HCT116 (cell line): Measurements from ENCODE around the gene C5orf58. TPM values are rescaled to one million over a fixed set of nuclear protein-coding genes. Genes with fewer than 3 reads are reported as not detected.

Experiments used
- ATAC-seq: fragments of 200-7000 bp; cut with Tn5 transposase; 2 replicates; pipeline ENCODE4 v1.9.1; 2020; ENCODE audit warnings: mild to moderate bottlenecking, moderate library complexity
- BruUV-seq: library from RNA; stranded (reverse); fragments of 400-500 nt; replicated peaks from 2 replicates; lab custom pipeline; 2021; lab: Mats Ljungman, UMichigan
- CTCF ChIA-PET: fragments of 300-600 bp; sonication (Branson Sonifier 250); formaldehyde crosslinking; loops from one replicate; lab custom pipeline; 2021; ENCODE audit warnings: antibody characterized with exemption; lab: Charles Lee
- POLR2A ChIA-PET: fragments of 300-600, 350-600 bp; sonication (Branson Sonifier 250); formaldehyde crosslinking; loops from one replicate; lab custom pipeline; 2021; ENCODE audit warnings: antibody characterized with exemption; lab: Charles Lee
- RAD21 ChIA-PET, 2 experiments: fragments of 300-600 bp; sonication (Branson Sonifier 250); formaldehyde crosslinking; loops; one replicate each; lab custom pipeline; 2023; ENCODE audit warnings: low total read pairs in 2 of 2; ENCODE audit not compliant: uncharacterized antibody in 2 of 2, unreplicated experiment in 2 of 2, low non-redundant PET in 1 of 2; lab: Charles Lee
- DNase-seq: peaks from one replicate; pipeline ENCODE4 v3.0.0-alpha.2; 2010; ENCODE audit warnings: low read depth, low spot score
- H2AFZ ChIP-seq: fragments of 200-600 bp; shearing (Covaris generic), sonication (generic); 2 replicates; pipeline ENCODE4 v1.6.1; 2017; ENCODE audit warnings: low read depth, mixed run types, mixed read lengths, antibody characterized with exemption, low read length; ENCODE audit not compliant: poor library complexity, severe bottlenecking
- H3K27ac ChIP-seq: 2 replicates; pipeline ENCODE4 v1.5.1; 2012; ENCODE audit warnings: low read depth, low read length
- H3K27me3 ChIP-seq: fragments of 200-600 bp; sonication (generic); 2 replicates; pipeline ENCODE4 v1.6.1; 2016; ENCODE audit warnings: mixed run types, low read length, mixed read lengths; ENCODE audit not compliant: insufficient read depth
- H3K36me3 ChIP-seq, 2 experiments: fragments of 200-500 bp in 1 of 2; fragments of 200-600 bp in 1 of 2; sonication (Bioruptor generic) in 1 of 2; sonication (generic) in 1 of 2; 2 replicates each; pipeline versions ENCODE4 v1.5.1 to v1.6.1; 2014 to 2016; ENCODE audit warnings: low read length in 2 of 2, inconsistent platforms in 1 of 2, mixed read lengths in 1 of 2, mixed run types in 1 of 2; ENCODE audit not compliant: insufficient read depth in 2 of 2, control insufficient read depth in 1 of 2
- H3K4me1 ChIP-seq, 2 experiments: fragments of 200-600 bp in 1 of 2; sonication (generic) in 1 of 2; 2 replicates each; pipeline versions ENCODE4 v1.5.1 to v1.6.1; 2012 to 2017; ENCODE audit warnings: low read length in 2 of 2, inconsistent platforms in 1 of 2, mild to moderate bottlenecking in 1 of 2, mixed read lengths in 1 of 2, mixed run types in 1 of 2, moderate library complexity in 1 of 2; ENCODE audit not compliant: insufficient read depth in 2 of 2, control insufficient read depth in 1 of 2
- H3K4me2 ChIP-seq: fragments of 200-600 bp; sonication (generic); 2 replicates; pipeline ENCODE4 v1.6.1; 2017; ENCODE audit warnings: mixed run types, low read length, mixed read lengths
- H3K4me3 ChIP-seq, 2 experiments: fragments of 200-600 bp in 1 of 2; sonication (generic) in 1 of 2; replicated peaks in 1 of 2; 2 replicates each; pipeline ENCODE4 v1.5.1; 2011 to 2016; ENCODE audit warnings: low read length in 2 of 2, control low read depth in 1 of 2, low read depth in 1 of 2, mild to moderate bottlenecking in 1 of 2, mixed read lengths in 1 of 2, mixed run types in 1 of 2
- H3K79me2 ChIP-seq: fragments of 200-600 bp; sonication (generic); 2 replicates; pipeline ENCODE4 v1.6.1; 2017; ENCODE audit warnings: mild to moderate bottlenecking, mixed run types, low read length, moderate library complexity, mixed read lengths; ENCODE audit not compliant: insufficient read depth
- H3K9ac ChIP-seq: fragments of 200-600 bp; sonication (generic); 2 replicates; pipeline ENCODE4 v1.6.1; 2016; ENCODE audit warnings: low read length, mixed read lengths
- H3K9me2 ChIP-seq: fragments of 200-600 bp; sonication (generic), shearing (Covaris generic); 2 replicates; pipeline ENCODE4 v1.6.1; 2017; ENCODE audit warnings: mixed run types, mild to moderate bottlenecking, moderate library complexity; ENCODE audit not compliant: insufficient read depth
- H3K9me3 ChIP-seq, 2 experiments: fragments of 200-500 bp in 1 of 2; fragments of 200-600 bp in 1 of 2; sonication (Bioruptor generic) in 1 of 2; sonication (generic) in 1 of 2; 2 replicates each; pipeline ENCODE4 v1.6.1; 2014 to 2017; ENCODE audit warnings: low read length in 2 of 2, mixed read lengths in 2 of 2, inconsistent platforms in 1 of 2, low read depth in 1 of 2, mild to moderate bottlenecking in 1 of 2, mixed run types in 1 of 2, moderate library complexity in 1 of 2; ENCODE audit not compliant: control insufficient read depth in 1 of 2, insufficient read depth in 1 of 2
- H4K20me1 ChIP-seq: fragments of 200-600 bp; sonication (generic), shearing (Covaris generic); 2 replicates; pipeline ENCODE4 v1.6.1; 2017; ENCODE audit warnings: mixed run types, mild to moderate bottlenecking, moderate library complexity; ENCODE audit not compliant: insufficient read depth
- CEBPB ChIP-seq: IDR thresholded peaks from 2 replicates; pipeline ENCODE4 v1.6.1; 2012; ENCODE audit warnings: low read depth
- ELF1 ChIP-seq: IDR thresholded peaks from 2 replicates; pipeline ENCODE4 v1.6.1; 2012; ENCODE audit warnings: low read depth, borderline replicate concordance
- EZH2 ChIP-seq: fragments of 200-600 bp; sonication (generic); IDR thresholded peaks from 2 replicates; pipeline ENCODE4 v1.6.1; 2017; ENCODE audit warnings: antibody characterized with exemption, mixed run types
- SIN3A ChIP-seq: IDR thresholded peaks from 2 replicates; pipeline ENCODE4 v1.6.1; 2012; ENCODE audit warnings: low read depth
- ZFX ChIP-seq: fragments of 450-650 bp; IDR thresholded peaks from 2 replicates; pipeline ENCODE4 v1.6.1; 2017
- intact Hi-C: fragments of 100-400 bp; cut with micrococcal nuclease; formaldehyde crosslinking; loops from 2 replicates; pipeline ENCODE4 v1.10.0; 2022
- total RNA-seq: library from RNA; stranded (reverse); gene quantifications from one replicate; pipeline ENCODE4 v1.2.1, GENCODE V29; 2021; ENCODE audit not compliant: unreplicated experiment

C5orf58 gene
- total RNA-seq, 1 experiment from 2014 or later: not detected

DNA sequence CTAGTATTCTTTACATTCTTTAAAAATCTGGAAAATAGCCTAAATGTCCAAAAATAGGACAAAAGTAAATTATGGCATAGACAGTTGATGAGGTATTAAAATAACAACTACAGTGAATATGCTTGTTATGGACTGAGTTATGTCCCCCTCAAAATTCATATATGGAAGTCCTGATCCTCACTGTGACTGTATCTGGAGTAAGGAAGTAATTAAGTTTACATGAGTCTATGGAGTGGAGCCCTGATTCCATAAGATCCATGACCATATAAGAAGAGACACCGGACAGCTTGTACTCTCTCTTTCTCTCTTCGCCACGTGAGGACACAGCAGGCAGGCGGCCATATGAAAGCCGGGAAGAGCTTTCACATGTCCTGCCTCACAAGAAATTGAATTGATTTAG, 28.6 kb upstream of the C5orf58 start:
- CTCF ChIA-PET: no interaction called here
- POLR2A ChIA-PET: no interaction called here
- RAD21 ChIA-PET: no interaction called here

DNA sequence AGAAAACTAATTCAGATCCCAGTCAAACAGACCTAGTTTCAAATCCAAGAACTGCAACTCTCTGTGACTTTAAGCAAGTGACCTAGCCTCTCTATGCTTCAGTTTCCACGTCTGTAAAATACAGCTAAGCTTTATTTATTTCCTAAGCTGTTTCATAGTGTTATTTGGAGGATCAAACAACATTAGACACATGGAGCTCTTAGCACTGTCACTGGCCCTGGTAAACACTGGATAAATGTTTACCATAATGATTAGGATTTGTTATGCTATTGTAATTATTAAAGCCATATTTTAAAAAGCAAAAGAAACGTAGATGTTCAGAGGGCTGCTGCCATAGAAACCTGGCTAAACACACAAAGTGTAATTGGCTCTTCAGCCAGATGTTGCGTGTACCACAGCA, 26.6 kb upstream of the C5orf58 start:
- H3K27ac ChIP-seq: no peak overlapping the region
- H3K36me3 ChIP-seq: no peaks in the 10 kb centered on the region
- ChIA-PET CTCF (interaction anchor here (0.9 kb wide), 1 partner anchor 22 kb away, joined by 3 read pairs; no protein-coding TSS in a partner anchor), RAD21 (interaction anchor here in 1 of 2 experiments (0.7 kb wide), 1 partner anchor 1289 kb away, joined by 3 read pairs; no protein-coding TSS in a partner anchor), POLR2A (no interaction called here)
- no peaks in the 10 kb centered on the region for H3K9me2 ChIP-seq
- H3K27me3 ChIP-seq: peaks cover 81% of the 10 kb centered on the region
- H3K4me2 ChIP-seq: no peak overlapping the region
- ATAC-seq (no peak), DNase-seq (no peak)
- intact Hi-C loops: no loop called here
- H3K9me3 ChIP-seq: no peaks in the 10 kb centered on the region
- H3K4me3 ChIP-seq: no peak overlapping the region
- TF ChIP-seq ELF1: no peak
- TF ChIP-seq SIN3A: no peak
- TF ChIP-seq ZFX: no peak
- TF ChIP-seq EZH2: peak; percentile 12; the same call in 1 of the 2 replicates
- TF ChIP-seq CEBPB: no peak
- H4K20me1 ChIP-seq: no peaks in the 10 kb centered on the region; the same call in 1 of the 2 replicates
- no peaks in the 10 kb centered on the region for H3K4me1 ChIP-seq
- BruUV-seq: no TSS peak
- no peaks in the 10 kb centered on the region for H3K79me2 ChIP-seq
- no peak overlapping the region for H3K9ac ChIP-seq
- H2AFZ ChIP-seq: no peak overlapping the region

More for the DNA sequence above, 28.6 kb upstream of the C5orf58 start:
- Histone ChIP-seq H3K9me3 (no peaks in the 10 kb centered on the region), H3K9ac (no peak overlapping the region), H3K36me3 (no peaks in the 10 kb centered on the region), H3K9me2 (no peaks in the 10 kb centered on the region), H3K4me2 (no peak overlapping the region), H3K4me3 (no peak overlapping the region)
- intact Hi-C loops: no loop called here
- no TSS peak for BruUV-seq
- no peak for TF ChIP-seq CEBPB
- TF ChIP-seq, all 23 proteins: peak for 0
- H2AFZ ChIP-seq: no peak overlapping the region
- no peaks in the 10 kb centered on the region for H4K20me1 ChIP-seq
- DNase-seq (no peak), ATAC-seq (no peak)
- no peak overlapping the region for H3K27ac ChIP-seq
- H3K79me2 ChIP-seq: no peaks in the 10 kb centered on the region
- no peaks in the 10 kb centered on the region for H3K4me1 ChIP-seq
- H3K27me3 ChIP-seq: peaks cover 69% of the 10 kb centered on the region
